Kidney epithelial cell (primary cell): ENCODE data around the gene MBP. TPM values are rescaled to one million over a fixed set of nuclear protein-coding genes. Genes with fewer than 3 reads are reported as not detected.
"Not testable (repeated sequence)": the region's sequence is repeated elsewhere in the genome, so short reads cannot be mapped to it uniquely, and the experiment has no call there.

Source experiments
- DNase-seq: peaks from one replicate; pipeline ENCODE4 v3.0.0-alpha.2; 2010; ENCODE audit warnings: low read depth
- H3K27me3 ChIP-seq: 2 replicates; pipeline ENCODE4 v1.6.0; 2011; ENCODE audit warnings: low read length; ENCODE audit not compliant: control insufficient read depth, insufficient read depth
- H3K36me3 ChIP-seq: 2 replicates; pipeline ENCODE4 v1.5.1; 2011; ENCODE audit warnings: low read length; ENCODE audit not compliant: control insufficient read depth, insufficient read depth
- H3K4me3 ChIP-seq: 2 replicates; pipeline ENCODE4 v1.5.1; 2011; ENCODE audit warnings: low read depth, mild to moderate bottlenecking, control low read depth, low read length
- total RNA-seq: library from RNA; depleted of rRNA; stranded (reverse); fragments of >200 nt; gene quantifications from 2 replicates; pipeline ENCODE4 v1.2.3, GENCODE V29; 2015
- TF ChIP-seq, protein P1 (sequence below): IDR thresholded peaks from 2 replicates; pipeline ENCODE4 v1.5.1; 2011; ENCODE audit warnings: mild to moderate bottlenecking, moderate library complexity, low read length, control low read depth, inconsistent platforms; ENCODE audit not compliant: insufficient read depth, poor library complexity, severe bottlenecking

Gene MBP
- total RNA-seq, 1 donor from 2014 or later = 29.1 TPM

- TF ChIP-seq, protein P1, sequence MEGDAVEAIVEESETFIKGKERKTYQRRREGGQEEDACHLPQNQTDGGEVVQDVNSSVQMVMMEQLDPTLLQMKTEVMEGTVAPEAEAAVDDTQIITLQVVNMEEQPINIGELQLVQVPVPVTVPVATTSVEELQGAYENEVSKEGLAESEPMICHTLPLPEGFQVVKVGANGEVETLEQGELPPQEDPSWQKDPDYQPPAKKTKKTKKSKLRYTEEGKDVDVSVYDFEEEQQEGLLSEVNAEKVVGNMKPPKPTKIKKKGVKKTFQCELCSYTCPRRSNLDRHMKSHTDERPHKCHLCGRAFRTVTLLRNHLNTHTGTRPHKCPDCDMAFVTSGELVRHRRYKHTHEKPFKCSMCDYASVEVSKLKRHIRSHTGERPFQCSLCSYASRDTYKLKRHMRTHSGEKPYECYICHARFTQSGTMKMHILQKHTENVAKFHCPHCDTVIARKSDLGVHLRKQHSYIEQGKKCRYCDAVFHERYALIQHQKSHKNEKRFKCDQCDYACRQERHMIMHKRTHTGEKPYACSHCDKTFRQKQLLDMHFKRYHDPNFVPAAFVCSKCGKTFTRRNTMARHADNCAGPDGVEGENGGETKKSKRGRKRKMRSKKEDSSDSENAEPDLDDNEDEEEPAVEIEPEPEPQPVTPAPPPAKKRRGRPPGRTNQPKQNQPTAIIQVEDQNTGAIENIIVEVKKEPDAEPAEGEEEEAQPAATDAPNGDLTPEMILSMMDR = no peak
- no peak for DNase-seq
- Histone ChIP-seq H3K36me3 (no peaks in the 10 kb centered on the region), H3K4me3 (no peak overlapping the region), H3K27me3 (no peaks in the 10 kb centered on the region)
Measured at GRCh38 chr18:77024476-77024875, 108.1 kb downstream of the MBP start.

DNA sequence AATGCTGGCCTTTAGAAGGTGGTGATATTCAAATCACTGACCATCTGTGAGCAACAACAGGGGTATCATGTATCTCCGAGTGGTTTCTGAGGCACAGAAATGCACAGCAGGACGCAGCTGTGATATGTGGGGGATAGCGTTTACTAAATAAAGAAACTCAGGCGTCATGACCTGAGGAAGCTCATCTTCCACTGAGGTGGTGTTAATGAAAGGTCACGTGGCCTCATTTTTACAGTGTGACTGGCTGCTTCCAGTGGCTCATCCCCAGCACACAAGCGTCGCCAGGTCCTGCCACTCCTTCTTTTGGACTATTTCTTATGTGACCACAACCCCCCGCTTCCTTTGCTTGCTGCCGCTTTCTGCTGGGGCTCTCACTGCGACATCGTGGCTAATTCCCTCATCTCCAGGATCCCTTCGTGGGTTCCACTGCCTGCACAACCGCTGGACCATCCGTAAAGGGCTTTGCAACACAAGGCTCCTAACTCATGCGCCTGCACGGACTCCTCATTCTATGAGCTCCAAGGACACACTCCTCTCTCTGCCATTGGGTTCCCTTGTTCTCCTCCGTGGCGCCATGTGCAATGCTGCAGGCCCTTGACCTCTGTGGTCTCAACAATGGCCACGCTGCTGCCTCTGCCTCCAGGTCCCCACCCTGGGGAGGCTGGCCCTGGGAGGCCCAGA, 109.3 kb downstream of the MBP start:
- H3K4me3 ChIP-seq = no peak overlapping the region
- no peaks in the 10 kb centered on the region for H3K36me3 ChIP-seq
- TF ChIP-seq, protein P1 = no peak
- DNase-seq = no peak
- no peaks in the 10 kb centered on the region for H3K27me3 ChIP-seq

- no peak for DNase-seq
- no peaks in the 10 kb centered on the region for H3K36me3 ChIP-seq
- no peaks in the 10 kb centered on the region for H3K27me3 ChIP-seq
- TF ChIP-seq, protein P1 = no peak
- H3K4me3 ChIP-seq = no peak overlapping the region
Measured at GRCh38 chr18:77022556-77022955, 110.0 kb downstream of the MBP start.

DNA sequence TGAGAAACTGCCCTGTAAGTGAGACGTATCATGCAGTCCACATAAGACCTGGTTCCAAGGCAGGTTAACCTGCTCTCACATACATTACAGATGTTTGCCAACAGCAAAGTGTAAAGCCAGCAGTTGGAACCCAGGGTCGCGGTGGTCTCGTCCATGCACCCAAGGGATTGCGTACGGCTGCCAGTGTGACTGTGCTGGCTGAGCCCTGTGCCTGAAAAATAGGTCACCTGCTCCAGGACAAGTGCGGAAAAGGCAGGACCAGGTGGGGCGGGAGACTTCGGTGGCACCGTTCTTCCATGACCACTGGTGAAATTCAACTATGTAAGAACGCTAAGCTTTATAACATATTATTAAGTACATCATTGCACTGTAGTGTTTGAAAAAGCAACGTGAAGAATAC, 110.5 kb downstream of the MBP start:
- no peaks in the 10 kb centered on the region for H3K27me3 ChIP-seq
- no peak for DNase-seq
- no peak overlapping the region for H3K4me3 ChIP-seq
- H3K36me3 ChIP-seq = peaks cover under 1% of the 10 kb centered on the region
- TF ChIP-seq, protein P1 = no peak

GRCh38 chr18:77021478-77021877, 111.1 kb downstream of the MBP start:
- not testable (repeated sequence) for H3K36me3 ChIP-seq, DNase-seq, H3K4me3 ChIP-seq, H3K27me3 ChIP-seq

DNA sequence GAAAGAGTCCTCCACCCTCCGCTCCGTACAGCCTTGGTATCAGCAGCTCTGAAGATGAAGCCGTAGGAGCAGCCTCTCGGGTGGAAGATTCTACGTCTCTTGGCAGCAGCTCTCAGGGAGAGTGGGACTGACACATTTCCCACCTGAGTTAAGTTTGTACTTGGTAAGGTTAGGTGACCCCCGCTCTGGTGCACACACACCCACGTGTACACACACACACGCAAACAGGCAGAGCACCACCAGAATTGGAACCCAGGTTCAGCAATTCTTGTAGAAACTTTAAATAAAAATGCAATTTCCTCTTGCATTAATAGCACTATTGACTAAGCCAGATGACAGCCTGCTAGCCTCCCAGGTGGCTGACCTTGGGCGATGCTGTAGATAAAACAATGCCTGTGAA, 111.5 kb downstream of the MBP start:
- H3K4me3 ChIP-seq = no peak overlapping the region
- TF ChIP-seq, protein P1 = no peak
- H3K27me3 ChIP-seq = no peaks in the 10 kb centered on the region

More for the DNA sequence above, 111.5 kb downstream of the MBP start:
- no peak for DNase-seq
- peaks cover 2% of the 10 kb centered on the region for H3K36me3 ChIP-seq
